Measurements from ENCODE around the gene EEF1B2. TPM values are rescaled to one million over a fixed set of nuclear protein-coding genes. Genes with fewer than 3 reads are reported as not detected.

Gene EEF1B2
- total RNA-seq = 100 to 1,000 TPM; 146 to 228 (median 190) TPM
- long read RNA-seq, transcript EEF1B2-201 (7 exons, 844 nt) = minor isoform, 7 of 146 reads
- long read RNA-seq, transcript EEF1B2-203 (6 exons, 1,098 nt) = major isoform, 125 of 146 reads
- long read RNA-seq, partial matches to known transcripts = 10 of 146 reads
- long read RNA-seq, other reads (novel, unspliced or antisense) = 2 of 146 reads

DNA sequence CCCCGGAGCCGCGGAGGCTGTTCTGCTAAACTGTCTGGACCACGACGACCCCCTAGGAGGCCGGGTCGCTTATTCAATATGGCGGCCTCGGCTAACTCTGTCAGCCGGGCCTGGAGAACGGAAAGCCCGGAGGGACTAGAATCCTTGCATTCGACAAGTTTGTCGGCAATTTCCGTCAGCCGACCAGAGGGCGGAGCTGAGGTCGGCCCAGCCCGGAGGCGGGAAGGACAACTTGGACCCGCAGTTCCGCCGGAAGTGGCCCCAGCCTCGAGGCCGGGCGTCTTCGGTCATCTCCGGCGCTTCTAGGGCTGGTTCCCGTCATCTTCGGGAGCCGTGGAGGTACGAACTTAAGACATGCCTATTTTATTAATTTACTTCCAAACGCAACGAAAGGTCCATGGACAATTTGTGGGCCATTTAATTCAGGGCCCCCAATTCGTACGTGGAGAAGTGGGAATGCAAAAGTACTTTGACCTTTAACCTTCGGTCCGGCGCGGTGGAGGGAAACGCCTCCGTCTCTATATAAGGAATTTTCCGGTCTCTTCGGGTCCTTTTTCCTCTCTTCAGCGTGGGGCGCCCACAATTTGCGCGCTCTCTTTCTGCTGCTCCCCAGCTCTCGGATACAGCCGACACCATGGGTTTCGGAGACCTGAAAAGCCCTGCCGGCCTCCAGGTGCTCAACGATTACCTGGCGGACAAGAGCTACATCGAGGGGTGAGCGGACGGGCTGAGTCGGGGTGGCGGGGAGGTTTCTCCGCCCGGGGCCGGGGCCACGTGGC lies at the start of gene EEF1B2, which contains the start of gene NDUFS1:
Gene EEF1B2, plus strand, starts transcription at position 550 of the 779 bp plus-strand sequence. Its CDS starts 85 bp downstream, at position 635.
Gene NDUFS1, minus strand, starts transcription at position 99 of the 779 bp plus-strand sequence. CDS start 5,766 bp downstream, outside the sequence.
- ATAC-seq (peak; percentile 94 to 97 (median 94)), DNase-seq (peak; percentile 98 to 99 (median 99))
- WGBS (ENCODE audit: insufficient coverage, low coverage, low lambda C conversion rate, missing lambda C conversion rate) = 2% methylated on average over 36 of the region's 64 CpGs
- TF ChIP-seq, protein P1, sequence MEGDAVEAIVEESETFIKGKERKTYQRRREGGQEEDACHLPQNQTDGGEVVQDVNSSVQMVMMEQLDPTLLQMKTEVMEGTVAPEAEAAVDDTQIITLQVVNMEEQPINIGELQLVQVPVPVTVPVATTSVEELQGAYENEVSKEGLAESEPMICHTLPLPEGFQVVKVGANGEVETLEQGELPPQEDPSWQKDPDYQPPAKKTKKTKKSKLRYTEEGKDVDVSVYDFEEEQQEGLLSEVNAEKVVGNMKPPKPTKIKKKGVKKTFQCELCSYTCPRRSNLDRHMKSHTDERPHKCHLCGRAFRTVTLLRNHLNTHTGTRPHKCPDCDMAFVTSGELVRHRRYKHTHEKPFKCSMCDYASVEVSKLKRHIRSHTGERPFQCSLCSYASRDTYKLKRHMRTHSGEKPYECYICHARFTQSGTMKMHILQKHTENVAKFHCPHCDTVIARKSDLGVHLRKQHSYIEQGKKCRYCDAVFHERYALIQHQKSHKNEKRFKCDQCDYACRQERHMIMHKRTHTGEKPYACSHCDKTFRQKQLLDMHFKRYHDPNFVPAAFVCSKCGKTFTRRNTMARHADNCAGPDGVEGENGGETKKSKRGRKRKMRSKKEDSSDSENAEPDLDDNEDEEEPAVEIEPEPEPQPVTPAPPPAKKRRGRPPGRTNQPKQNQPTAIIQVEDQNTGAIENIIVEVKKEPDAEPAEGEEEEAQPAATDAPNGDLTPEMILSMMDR (IDR thresholded peaks at IDR 0.05) = no peak
- peak; percentile 78 for TF ChIP-seq POLR2A (IDR thresholded peaks at IDR 0.05)
- H3K4me1 ChIP-seq = peaks cover 0 to 41% (median 11%) of the 10 kb centered on the region in 4 donors
- peak within 1 kb of the TSS; percentile 88 to 95 (median 91) for H3K27ac ChIP-seq
- H3K9me3 ChIP-seq = no peaks in the 10 kb centered on the region
- H3K36me3 ChIP-seq = peaks cover 0 to 28% (median 13%) of the 10 kb centered on the region in 4 donors
- intact Hi-C loops (cut with DNase I) = loop anchor here in 1 of 2 donors (10.0 kb wide), 1 partner anchor 75 kb away; the partner anchor contains the start of gene INO80D
- H3K27me3 ChIP-seq = no peaks in the 10 kb centered on the region
- peak within 1 kb of the TSS; percentile 89 to 96 (median 93) for H3K4me3 ChIP-seq

DNA sequence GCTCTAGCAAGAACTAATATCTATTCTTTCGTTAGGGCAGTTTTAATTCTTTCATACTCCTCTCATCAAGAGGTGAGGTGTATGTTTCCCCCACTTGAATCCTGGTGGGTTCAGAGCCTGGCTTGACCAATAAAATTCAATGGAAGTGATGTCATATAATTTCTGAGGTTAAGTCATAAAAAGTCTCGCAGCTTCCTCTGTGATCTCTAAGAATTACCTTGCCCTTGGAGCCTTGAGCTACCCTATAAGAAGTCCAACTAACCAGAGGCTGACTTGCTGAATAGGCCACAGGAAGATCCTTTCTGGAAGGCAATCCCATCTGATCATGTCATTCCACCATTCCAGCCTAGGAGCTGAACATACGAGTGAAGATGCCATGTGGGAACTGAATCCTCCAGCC lies 47.6 kb upstream of the EEF1B2 start:
- Histone ChIP-seq H3K36me3 (peaks cover 0 to 5% (median 0%) of the 10 kb centered on the region in 4 donors), H3K4me3 (no peak overlapping the region), H3K9me3 (no peaks in the 10 kb centered on the region), H3K27ac (no peak overlapping the region), H3K27me3 (no peaks in the 10 kb centered on the region), H3K4me1 (no peaks in the 10 kb centered on the region)
- 94% methylated on average over 3 of the region's 3 CpGs for WGBS (ENCODE audit: insufficient coverage, low coverage, low lambda C conversion rate, missing lambda C conversion rate)
- TF ChIP-seq, protein P1 (IDR thresholded peaks at IDR 0.05) = no peak
- no peak for TF ChIP-seq POLR2A (IDR thresholded peaks at IDR 0.05)
- ATAC-seq (no peak), DNase-seq (no peak)
- intact Hi-C loops (cut with DNase I) = no loop called here

DNA sequence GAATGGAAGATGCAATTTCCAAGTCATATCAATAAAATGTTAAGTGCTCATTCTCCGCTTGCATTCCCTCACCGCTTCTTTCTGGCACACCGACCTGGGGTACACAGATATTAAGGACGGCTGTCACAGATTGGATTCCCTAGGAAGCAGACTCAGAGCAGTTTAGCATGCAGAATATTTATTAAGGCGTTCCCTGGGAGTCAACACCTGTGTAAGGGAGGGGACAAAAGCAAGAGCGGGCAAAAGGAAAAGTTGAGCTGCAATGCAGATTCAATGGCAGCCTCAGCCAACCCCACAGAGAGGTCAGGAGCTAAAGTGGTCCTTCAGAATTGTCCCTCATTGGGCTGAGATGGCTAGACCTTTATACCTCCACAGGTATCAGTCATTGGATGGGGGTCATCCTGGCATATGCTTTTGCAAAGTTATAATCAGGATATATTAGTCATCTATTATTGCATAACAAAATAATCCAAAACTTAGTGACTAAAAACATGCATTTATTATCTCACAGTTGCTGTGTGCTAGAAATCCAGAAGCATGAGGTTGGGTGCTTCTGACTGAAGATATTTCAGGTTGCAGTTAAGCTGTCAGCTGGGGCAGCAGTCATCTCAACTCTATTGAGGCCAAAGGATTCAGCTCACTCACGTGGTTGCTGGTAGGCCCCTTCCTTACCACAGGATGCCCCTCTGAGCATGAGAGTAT lies 46.7 kb upstream of the EEF1B2 start:
- DNase-seq = no peak
- H3K36me3 ChIP-seq = peaks cover 0 to 5% (median 0%) of the 10 kb centered on the region in 4 donors
- H3K4me3 ChIP-seq = no peak overlapping the region
- H3K4me1 ChIP-seq = no peaks in the 10 kb centered on the region
- H3K27ac ChIP-seq = no peak overlapping the region
- intact Hi-C loops (cut with DNase I) = no loop called here
- ATAC-seq = no peak
- H3K9me3 ChIP-seq = no peaks in the 10 kb centered on the region
- H3K27me3 ChIP-seq = no peaks in the 10 kb centered on the region
- WGBS (ENCODE audit: insufficient coverage, low coverage, low lambda C conversion rate, missing lambda C conversion rate) = 90% methylated on average over 5 of the region's 7 CpGs
- TF ChIP-seq, protein P1 (IDR thresholded peaks at IDR 0.05) = no peak
- no peak for TF ChIP-seq POLR2A (IDR thresholded peaks at IDR 0.05)

DNA sequence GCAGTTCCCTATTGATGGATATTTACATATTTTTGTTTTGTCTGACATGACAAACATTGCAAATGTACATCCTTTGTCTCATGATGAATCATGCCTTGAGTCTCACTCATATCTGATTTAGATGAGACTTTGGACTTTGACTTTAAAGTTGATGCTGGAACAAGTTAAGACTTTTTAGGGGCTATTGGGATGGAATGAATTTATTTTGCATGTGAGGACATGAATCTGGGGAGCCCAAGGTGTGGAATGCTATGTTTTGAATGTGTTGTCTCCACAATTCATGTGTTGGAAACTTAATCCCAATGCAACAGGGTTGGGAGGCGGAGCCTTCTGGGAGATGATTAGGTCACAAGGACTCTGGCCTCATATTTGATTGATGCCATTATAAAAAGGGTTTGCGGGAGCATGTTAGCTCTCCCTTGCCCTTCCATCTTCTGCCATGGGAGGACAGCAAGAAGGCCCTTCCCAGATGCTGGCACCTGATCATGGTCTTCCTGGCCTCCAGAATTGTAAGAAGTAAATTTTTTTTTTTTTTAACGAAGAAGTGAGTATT lies 44.6 kb upstream of the EEF1B2 start:
- H3K9me3 ChIP-seq = no peaks in the 10 kb centered on the region
- TF ChIP-seq POLR2A (IDR thresholded peaks at IDR 0.05) = no peak
- TF ChIP-seq, protein P1 (IDR thresholded peaks at IDR 0.05) = no peak
- H3K27me3 ChIP-seq = no peaks in the 10 kb centered on the region
- no peaks in the 10 kb centered on the region for H3K4me1 ChIP-seq
- peaks cover 0 to 10% (median 0%) of the 10 kb centered on the region in 4 donors for H3K36me3 ChIP-seq
- intact Hi-C loops (cut with DNase I) = no loop called here
- DNase-seq (no peak), ATAC-seq (peak in 2 of 4 donors; percentile 24 to 48)
- H3K27ac ChIP-seq = no peak overlapping the region
- H3K4me3 ChIP-seq = no peak overlapping the region
- 95% methylated on average over 3 of the region's 3 CpGs for WGBS (ENCODE audit: insufficient coverage, low coverage, low lambda C conversion rate, missing lambda C conversion rate)

Data from right lobe of liver (tissue), 6 donors.